GM19238 (cell line): ENCODE data around the gene RNF187.
"Not testable (repeated sequence)": the region's sequence is repeated elsewhere in the genome, so short reads cannot be mapped to it uniquely, and the experiment has no call there.

Source experiments
- DNase-seq: peaks from one replicate; pipeline ENCODE4 v3.0.0; 2011; ENCODE audit warnings: low spot score; ENCODE audit not compliant: insufficient read length

RNF187 gene

DNA sequence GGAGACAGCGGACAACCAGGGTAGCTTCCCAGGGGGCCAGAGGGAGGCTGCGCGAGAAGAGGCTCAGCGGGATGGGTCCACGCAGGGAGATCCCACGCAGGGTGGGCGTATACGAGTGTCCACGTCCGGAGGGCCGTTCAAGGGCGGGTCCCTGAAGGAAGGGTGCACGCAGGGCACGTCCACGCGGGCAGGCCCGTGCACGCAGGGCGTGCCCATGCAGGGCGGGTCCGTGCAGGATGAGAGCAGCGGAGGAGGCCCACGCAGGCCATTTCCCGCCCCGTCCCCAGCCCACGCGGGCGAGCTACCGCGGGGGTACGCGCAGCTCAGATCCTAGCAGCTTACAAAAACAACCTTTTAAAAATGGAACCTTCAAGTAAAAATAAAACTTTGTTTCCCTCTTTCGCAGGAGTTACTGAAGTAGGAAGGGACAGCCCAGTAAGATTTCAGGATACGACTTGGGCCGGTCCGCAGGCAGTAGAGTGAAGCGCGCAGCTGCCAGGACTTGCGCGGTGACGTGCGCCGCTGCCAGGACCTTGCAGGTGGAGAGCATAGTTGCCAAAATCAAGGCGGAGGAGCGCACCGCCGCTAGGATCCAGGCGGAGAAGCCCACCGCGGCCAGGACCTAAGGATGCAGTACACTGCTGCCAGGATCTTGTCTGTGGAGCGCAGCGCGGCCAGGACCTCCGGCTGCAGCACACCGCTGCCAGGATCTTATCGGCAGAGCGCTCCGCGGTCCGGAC lies 416 bp upstream of the RNF187 start:
- DNase-seq = peak; percentile 71

DNA sequence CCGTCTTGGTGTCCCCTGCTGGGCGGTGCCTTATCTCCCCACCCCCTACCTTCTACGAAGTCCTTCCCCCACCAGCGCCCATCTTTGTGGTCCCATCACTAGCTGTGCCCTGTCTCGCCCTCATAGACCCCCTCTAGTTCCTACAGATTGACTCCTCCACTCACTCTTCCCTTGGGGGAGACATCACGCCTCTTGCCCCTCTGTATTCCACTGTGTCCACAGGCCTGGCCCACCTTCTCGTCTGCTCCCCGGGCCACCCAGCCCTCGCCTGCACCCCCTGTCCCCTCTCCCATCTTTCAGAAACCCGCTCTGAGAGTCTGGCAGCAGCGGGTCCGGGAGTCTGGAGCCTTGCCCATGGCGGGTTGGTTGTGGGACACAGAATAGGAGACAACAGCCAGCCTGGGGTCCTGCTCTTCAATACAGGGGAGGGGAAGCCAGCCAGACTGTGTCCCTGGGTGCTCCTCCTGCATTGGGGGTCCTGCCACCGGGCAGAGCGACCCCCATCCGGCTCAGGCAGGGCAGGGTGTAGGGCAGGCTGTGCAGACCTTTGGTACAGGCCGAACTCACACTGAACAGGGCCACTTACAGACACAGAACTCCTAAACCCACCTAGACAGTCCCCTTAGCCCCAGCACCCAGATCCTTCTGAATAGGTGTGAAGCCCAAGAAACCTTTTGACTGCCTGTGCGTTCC lies 1.1 kb downstream of the RNF187 start:
- no peak for DNase-seq

DNA sequence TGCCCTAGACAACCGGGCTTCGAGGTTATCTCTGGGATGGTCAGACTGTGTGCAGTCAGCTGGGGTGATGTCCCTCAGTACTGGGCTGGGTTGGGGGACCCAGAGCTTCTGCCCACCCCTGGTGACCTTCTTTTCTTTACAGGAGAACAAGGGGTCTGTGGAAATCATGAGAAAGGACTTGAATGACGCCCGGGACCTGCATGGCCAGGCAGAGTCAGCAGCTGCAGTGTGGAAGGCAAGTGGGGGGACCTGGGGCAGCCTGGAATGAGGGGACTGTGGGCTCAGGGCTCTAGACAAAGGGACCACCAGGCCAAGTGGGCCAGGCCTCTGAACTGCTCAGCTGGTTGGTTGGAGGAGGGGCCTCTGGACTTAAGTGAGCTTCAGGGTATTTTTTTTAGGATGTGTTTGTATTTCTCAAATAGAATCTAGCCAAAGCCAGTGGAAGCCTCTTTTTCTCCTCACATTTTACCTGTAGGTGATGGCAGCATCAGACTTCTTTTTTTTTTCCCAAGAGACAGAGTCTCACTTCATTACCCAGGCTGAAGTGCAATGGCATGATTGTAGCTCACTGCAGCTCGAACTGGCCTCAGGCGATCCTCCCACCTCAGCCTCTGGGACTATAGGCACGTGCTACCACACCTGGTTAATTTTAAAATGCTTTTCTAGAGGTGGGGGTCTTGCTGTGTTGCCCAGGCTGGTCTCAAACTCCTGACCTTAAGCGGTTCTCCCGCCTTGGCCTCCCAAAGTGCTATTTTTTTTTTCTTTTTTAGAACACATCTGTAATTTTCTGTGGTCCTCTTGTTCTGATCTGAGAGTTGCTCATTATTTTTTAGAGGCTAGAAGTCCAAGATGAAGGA lies 1.9 kb downstream of the RNF187 start:
- no peak for DNase-seq

DNA sequence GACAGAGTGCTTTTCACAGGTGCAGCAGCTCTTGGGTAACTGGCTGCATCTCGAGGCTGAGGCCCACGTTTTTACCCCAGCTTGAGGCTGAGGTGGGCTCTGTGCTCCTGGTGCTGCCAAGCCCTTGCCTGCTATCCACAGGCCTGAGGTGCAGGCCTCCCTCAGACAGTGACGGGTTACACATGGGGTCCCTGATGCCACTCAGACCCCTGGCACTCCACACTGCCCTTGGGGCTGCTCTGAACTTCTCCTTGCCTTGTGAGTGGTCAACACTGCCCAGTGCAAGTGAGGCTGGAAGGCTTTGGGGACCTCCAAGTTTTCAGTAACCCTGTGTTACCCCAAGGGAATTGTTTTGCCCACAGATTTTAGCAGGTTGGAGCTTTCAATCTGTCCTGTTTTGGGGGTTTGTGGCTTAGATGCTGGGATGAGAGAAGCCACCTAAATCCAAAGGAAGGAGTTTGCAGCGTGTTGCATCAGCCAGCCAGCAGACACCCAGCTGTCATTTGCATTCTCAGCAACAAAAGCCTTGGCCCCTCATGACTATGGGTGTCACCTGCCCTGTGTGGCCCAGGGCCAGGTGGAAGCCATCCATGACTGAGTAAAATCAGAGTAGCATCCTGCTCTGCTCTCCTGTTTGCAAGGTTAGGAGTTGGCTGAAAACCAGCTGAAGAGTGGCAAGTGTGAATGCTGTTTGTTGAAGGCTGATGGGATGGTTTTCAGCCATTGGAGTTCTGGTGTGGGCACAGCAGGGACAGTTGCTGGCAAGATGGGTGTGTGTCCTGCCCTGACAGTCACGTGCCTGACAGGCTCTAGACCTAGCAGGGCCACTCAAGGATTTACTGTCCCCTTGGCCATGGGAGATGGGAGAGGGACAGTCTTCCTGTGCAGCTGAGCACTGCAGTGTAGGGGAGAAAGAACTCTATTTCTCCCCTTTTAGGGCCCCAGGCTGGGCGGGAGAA lies 3.2 kb downstream of the RNF187 start:
- no peak for DNase-seq

DNA sequence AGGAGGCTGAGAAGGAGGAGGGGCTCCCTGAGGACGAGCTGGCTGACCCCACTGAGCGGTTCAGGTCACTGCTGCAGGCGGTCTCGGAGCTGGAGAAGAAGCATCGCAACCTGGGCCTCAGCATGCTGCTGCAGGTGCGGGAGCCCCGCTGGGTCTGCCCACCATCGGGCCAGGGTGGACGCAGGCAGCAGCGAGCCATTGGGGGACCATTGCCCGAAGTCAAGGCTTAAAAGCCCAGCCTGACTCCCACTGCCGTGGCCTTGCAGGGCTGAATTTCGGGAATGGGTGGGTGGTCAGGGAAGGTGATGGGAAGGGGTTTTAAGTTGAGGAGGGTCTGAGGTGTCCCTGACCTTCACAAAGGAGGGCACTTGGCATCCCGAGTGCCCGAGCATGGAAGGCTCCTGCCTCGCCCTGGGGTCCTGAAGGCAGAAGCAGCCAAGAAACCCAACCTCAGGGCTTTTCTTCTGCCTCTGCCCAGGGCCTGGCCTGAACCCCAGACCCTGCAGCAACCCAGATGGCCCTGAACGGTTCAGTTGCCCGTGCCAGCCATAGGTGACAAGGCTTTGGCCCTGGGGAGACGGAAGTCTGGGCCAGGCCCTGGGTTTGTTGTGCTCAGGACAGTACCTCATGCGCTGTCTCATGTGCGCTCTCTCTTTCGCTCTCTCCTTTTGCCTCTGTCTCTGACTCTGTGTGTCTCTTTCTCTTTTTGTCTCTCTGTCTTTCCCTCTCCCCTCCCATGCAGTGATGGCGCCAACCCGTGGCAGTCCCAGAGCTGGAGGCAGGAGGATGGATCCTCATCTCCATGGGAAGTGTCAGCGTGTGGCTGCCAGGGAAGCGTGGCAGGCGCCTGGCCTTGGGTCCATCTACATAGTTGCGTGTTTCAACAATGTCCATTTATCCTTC lies 6.2 kb downstream of the RNF187 start:
- DNase-seq = no peak

DNA sequence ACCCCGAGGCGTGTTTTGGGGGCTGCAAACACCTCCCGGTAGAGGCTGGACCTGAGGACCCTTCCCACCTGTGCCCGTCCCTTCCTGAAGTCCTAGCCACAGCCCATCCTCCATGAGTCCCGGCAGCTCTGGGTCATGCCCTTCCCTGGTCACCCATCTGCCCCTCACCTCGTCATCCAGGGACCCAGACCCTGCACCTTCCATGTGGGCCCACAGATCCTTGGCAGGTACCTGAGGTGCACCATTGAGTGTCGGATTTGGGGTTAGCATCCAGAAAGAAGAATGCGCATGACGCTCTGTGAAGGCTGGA lies 6.8 kb downstream of the RNF187 start:
- no peak for DNase-seq

DNA sequence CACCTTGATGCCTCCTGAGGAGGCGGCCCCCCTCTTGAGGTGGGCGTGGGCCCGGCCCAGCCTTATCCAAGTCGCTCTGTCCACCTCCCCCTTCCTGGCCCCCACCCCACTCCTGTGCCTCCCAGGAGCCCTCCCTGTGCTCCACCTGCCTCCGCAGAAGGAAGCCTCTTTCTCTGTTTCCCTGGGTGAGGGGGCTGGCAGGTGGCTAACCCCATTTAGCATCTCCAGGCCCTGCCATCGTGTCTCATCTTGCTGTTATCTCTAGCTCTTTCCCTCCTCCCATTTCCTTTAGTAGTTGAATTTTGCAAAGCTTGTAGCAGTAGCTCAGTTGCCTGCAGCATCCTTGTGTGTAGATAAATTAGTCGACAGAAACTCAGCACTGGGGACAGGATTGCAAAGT lies 7.2 kb downstream of the RNF187 start:
- DNase-seq = no peak

DNA sequence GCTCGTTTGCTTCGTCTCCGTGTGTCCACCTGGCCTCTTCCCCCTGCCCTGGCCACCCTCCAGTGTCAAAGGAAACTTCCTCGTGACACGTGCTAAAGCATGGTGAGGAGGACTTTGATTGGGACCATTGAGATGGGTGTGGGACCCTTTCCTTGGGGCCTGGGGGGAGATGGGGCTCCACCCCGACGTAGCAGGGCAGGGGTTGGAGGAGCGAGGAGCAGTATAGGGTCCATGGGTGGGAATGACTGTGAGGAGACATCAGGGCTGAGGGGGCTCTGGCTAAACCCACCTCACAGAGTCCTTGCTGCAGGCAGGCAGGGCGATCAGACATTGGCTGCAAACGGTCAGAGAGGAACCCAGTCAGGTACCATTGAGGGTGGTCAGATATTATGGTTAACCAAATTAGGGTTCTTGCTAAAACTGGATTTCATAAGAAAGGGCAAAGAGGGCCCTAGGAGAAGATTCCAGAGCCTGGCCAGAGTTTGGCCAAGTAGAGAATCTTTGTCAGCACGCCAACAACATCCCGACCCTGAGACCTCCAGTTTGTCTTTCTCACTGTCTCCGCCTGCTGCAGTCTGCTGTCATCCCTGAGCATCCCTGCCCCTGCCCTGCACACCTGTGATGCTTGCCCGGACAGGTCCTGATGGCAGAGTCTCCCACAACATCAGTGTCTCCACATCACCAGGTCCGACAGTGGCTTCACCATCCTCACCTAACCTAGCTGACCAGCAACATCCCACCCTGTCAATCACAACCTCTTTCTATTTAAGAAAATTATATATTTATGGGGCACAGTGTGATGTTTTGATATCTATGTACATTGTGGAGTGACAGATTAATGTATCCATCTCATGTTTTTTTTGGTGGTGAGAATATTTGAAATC lies 8.0 kb downstream of the RNF187 start:
- no peak for DNase-seq

DNA sequence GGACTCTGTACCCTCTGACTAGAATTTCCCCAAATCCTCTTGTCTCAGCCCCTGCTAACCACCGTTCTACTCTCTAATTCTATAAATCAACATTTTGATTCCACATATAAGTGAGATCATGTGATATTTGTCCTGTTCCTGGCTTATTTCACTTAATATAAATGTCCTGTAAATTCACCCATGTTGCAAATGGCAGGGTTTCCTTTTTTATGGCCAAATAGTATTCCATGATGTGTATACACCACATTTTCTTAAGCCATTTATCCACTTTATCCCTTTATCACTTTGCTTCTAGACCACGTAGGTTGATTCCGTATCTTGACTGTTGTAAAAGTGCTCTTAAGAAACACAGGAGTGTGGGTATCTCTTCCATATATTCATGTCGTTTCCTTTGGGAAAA lies 8.9 kb downstream of the RNF187 start:
- no peak for DNase-seq

DNA sequence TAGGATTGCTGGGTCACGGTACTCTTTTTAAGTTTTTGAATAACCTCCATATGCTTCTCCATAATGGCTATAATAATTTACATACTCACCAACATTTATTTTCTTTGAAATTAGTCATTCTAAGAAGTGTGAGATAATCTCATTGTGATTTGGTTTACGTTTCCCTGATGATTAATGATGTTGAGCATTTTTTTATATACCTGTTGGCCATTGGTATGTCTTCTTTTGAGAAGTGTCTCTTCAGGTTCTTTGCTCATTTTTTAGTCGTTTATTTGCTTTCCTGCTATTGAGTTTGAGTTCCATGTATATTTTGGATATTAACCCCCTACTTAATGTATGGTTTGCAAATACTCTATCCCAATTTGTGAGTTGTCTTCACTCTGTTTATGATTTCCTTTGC lies 9.3 kb downstream of the RNF187 start:
- no peak for DNase-seq

DNA sequence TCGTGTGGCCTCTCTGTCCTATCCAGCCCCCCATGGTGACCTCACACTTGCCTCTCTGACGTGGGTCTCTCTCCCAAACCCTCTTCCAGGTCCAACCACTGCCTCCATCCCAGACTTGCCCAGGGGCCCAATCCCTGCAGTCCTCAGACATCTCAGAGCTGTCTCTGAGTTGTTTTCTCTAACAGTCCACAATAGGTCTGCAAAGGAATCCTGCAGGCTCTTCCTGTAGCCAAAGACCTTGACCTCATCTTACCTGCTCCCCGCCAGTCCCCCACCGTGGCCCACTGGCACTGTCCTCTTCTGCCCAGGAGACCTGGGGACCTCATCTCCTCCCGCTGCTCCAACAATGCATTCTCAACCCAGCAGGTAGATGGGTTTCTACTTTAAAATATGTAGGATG lies 10.0 kb downstream of the RNF187 start:
- no peak for DNase-seq

DNA sequence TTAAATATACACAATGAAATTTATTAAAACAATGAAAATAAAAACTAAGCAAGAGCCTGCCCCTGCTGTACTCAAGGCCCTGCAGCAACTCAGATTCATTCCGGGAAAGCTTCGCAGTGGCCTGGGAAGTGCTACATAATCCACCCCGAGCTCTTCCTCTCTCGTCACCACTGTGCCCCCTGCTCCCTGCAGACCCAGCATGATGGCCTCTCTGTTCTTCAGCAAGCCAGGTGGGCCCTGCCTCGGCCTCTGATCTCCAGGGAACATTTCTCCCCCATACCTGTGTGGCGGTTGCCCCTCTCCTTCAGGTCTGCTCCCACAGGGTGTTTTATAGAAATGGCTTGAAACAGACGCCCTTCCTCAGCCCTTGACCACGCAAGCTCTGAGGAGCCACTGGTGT lies 10.6 kb downstream of the RNF187 start:
- no peak for DNase-seq

DNA sequence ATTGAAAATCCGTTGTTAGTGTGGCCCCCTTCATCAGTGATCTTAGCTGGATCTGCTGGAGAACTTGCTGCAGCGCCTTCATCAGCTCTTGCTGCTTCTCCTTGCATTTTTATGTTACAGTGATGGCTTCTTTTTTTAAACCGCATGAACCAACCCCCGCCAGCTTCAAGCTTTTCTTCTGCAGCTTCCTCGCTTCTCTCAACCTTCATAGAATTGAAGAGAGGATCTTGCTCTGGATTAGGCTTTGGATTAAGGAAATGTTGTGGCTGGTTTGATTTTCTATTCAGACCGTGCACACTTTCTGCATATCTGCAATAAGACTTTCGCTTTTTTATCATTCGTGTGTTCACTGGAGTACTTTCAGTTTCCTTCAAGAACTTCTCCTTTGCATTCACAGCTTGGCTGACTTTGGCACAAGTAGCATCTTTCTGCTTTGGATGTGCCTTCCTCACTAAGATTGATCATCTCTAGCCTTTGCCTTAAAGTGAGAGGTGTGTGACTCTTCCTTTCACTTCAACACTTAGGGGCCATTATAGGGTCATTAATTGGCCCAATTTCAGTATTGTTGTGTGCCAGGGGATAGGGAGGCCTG lies 13.1 kb downstream of the RNF187 start:
- DNase-seq = no peak

DNA sequence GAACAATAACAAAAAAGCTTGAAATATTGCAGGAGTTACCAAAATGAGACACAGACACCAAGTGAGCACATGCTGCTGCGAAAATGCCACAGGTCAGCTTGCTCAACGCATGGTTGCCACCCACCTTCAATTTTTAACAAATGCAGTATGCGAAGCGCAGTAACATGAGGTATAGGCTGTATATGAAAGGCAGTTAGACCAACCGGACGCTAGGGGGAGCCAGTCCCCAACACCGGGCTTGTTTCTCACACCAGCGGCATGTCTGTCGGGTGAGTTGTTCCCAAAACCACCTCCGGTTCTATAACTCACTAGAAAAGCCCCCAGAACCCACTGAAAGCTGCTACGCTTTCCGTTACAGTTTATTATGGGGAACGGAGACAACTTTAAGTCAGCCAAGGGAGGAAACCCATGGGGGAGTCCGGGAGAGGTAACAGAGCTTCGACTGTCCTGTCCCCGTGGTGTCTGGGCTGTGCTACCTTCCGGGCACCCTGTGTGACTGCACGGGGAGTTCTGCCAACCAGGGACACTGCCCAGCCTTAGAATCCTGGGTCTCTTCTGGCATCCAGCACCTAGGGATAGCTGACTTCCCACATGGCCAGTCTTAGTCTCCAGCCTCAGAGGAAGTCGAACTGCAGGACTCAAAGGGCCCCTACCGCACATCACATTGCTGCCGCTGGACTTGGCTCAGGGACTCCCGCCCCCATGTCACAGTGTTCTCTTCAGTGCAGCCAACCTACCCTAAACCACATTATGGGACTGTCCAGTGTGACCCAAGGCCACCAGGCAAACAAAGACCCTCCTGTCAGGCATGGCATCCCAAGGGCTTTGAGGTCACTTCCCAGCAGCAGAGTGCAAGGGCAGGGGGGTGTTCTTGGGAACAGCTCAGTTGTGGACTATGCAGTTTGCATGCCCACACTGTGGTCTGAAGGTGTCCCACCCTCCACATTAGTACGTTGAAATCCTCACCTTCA lies 14.0 kb downstream of the RNF187 start:
- peak; percentile 79 for DNase-seq

DNA sequence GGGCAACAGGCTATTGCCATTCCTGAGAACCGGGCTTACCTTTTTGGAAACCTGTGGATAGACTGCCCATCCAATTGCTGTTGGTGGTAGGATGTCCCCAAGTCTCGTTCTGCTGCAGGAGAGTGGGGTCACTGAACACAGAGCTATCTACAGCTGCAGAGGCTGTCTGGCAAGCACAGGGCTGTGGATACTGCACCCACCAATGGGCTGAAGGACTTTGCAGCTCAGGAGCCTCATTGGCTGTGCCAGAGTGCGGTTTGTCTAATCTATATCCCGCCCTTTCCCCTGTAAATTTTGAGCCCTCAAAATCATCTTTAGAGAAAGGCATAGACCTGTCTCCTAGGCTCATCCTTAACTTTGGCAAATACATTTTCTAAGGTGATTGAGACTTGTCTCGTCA lies 15.3 kb downstream of the RNF187 start:
- DNase-seq = no peak

DNA sequence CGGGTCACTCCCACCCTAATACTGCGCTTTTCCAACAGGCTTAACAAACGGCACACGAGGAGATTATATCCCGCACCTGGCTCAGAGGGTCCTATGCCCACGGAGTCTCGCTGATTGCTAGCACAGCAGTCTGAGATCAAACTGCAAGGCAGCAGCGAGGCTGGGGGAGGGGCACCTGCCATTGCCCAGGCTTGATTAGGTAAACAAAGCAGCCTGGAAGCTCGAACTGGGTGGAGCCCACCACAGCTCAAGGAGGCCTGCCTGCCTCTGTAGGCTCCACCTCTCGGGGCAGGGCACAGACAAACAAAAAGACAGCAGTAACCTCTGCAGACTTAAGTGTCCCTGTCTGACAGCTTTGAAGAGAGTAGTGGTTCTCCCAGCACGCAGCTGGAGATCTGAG lies 18.8 kb downstream of the RNF187 start:
- not testable (repeated sequence) for DNase-seq

DNA sequence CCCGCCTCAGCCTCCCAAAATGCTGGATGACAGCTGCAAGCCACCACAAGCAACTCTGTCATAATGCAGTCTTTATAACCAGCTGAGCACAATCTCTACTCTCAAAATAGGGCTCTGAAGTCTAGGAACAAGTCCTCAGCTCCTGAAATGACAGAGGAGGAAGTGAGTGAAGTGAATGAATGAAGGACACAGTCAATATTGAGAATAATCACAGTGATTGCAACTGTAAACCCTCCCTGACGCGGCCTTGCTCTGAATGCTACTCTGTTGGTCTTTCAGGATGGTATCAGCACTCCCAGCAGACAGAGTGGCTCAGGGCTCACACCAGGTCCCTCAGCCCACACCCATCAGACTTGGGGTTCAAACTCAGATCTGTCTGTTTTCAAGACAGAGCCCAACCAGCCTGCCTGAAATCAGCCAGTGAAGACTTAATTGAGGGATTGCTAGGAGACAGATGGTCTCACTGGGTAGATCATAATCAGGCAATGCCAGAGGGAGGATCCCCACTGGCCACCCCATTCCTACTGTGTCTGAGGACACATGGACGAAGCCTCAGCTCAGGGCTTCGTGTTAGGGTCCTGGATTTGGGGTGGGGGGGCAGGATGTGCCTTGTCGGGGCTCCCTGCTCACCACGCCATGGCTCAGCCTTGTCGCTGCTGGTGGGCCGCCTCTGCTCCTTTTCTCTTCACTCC lies 20.9 kb downstream of the RNF187 start:
- DNase-seq = no peak
